Neural crest cell (in vitro differentiated cells): Measurements from ENCODE around the gene ADCY5. TPM values are rescaled to one million over a fixed set of nuclear protein-coding genes. Genes with fewer than 3 reads are reported as not detected.

Experiments used
- DNase-seq: peaks from one replicate; pipeline ENCODE4 v3.0.0; 2021; ENCODE audit warnings: low read depth, mixed read lengths, low spot score
- H3K27ac Mint-ChIP-seq: one replicate; pipeline ENCODE4 v1.8.0; 2021; ENCODE audit warnings: mild to moderate bottlenecking, mixed read lengths; ENCODE audit not compliant: unreplicated experiment
- H3K27me3 Mint-ChIP-seq: 2 replicates; pipeline ENCODE4 v1.8.0; 2021; ENCODE audit warnings: low read depth, mild to moderate bottlenecking, mixed read lengths
- H3K36me3 Mint-ChIP-seq: 2 replicates; pipeline ENCODE4 v1.8.0; 2021; ENCODE audit warnings: low read depth, mild to moderate bottlenecking, mixed read lengths
- H3K4me1 Mint-ChIP-seq: 2 replicates; pipeline ENCODE4 v1.8.0; 2021; ENCODE audit warnings: mixed read lengths
- H3K4me3 Mint-ChIP-seq: one replicate; pipeline ENCODE4 v1.8.0; 2021; ENCODE audit warnings: mild to moderate bottlenecking, mixed read lengths
- H3K9me3 Mint-ChIP-seq: 2 replicates; pipeline ENCODE4 v1.8.0; 2021; ENCODE audit warnings: mixed read lengths
- total RNA-seq: library from RNA; stranded (reverse); gene quantifications from 2 replicates; pipeline ENCODE4 v1.2.1, GENCODE V29; 2021
- TF ChIP-seq, protein P1 (sequence below): fragments of 200-600 bp; sonication (generic); conservative IDR thresholded peaks from 2 replicates; pipeline ENCODE4 v1.5.0; 2021; ENCODE audit warnings: antibody characterized with exemption, mild to moderate bottlenecking

Gene ADCY5
- total RNA-seq, 1 donor from 2014 or later, result 2.2 TPM

DNA sequence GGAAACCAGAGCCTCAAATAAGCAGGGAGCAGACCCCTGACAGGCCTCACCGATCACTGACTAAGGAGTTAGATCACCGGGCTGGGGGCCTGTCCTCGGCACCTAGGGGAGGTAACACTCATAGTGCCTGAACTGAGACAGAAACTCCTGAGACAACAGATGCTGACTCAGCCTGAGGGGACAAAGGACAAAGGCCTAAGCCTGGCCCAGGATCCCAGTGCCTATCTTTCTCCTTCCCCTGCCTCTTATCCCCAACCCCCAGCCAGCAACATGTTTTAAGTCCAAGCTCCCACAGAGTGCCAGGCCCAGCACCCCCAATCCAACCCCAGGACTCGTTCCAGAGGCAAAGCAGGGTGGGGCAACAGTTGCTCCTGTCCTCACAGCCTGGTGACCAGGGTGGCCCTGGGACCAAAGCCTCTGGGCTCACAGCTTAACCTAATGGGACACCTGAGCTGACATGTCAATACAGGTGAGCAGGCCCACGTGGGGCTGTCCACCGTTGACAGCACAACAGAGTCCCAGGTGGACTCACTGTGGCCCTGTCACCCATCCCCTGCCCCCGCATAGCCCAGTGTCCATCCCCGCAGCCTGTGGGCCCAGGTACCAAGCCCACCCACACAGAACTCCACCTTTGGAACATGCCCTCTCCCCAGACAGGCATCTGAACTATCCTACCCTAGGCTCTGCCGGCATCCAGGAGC, 37.4 kb downstream of the ADCY5 start:
- no peaks in the 10 kb centered on the region for H3K9me3 Mint-ChIP-seq
- H3K36me3 Mint-ChIP-seq, result no peaks in the 10 kb centered on the region
- H3K4me1 Mint-ChIP-seq, result peaks cover 7% of the 10 kb centered on the region
- no peak overlapping the region for H3K27ac Mint-ChIP-seq
- TF ChIP-seq, protein P1, sequence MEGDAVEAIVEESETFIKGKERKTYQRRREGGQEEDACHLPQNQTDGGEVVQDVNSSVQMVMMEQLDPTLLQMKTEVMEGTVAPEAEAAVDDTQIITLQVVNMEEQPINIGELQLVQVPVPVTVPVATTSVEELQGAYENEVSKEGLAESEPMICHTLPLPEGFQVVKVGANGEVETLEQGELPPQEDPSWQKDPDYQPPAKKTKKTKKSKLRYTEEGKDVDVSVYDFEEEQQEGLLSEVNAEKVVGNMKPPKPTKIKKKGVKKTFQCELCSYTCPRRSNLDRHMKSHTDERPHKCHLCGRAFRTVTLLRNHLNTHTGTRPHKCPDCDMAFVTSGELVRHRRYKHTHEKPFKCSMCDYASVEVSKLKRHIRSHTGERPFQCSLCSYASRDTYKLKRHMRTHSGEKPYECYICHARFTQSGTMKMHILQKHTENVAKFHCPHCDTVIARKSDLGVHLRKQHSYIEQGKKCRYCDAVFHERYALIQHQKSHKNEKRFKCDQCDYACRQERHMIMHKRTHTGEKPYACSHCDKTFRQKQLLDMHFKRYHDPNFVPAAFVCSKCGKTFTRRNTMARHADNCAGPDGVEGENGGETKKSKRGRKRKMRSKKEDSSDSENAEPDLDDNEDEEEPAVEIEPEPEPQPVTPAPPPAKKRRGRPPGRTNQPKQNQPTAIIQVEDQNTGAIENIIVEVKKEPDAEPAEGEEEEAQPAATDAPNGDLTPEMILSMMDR, result no peak
- DNase-seq, result no peak
- no peaks in the 10 kb centered on the region for H3K27me3 Mint-ChIP-seq
- no peak overlapping the region for H3K4me3 Mint-ChIP-seq

DNA sequence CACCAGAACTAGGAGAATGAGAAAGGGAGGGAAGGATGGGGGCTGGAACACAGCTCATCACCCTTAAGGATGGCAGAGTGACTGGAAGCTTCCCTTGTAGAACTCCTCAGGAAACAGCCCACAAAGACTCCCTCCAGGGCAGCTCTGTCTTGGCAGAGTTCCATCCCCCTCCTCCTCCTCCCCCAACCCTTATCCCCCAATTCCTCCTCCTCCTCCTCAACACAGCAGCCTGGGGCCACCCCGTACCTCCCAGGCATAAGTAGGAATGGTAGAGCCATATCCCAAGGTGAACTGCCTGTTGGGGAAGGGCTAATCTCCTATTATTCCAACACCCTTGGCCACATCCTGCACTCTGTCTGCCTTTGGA, 38.8 kb downstream of the ADCY5 start:
- H3K4me1 Mint-ChIP-seq, result peaks cover 7% of the 10 kb centered on the region
- TF ChIP-seq, protein P1, result no peak
- H3K27ac Mint-ChIP-seq, result no peak overlapping the region
- H3K9me3 Mint-ChIP-seq, result no peaks in the 10 kb centered on the region
- DNase-seq, result no peak
- no peaks in the 10 kb centered on the region for H3K36me3 Mint-ChIP-seq
- no peak overlapping the region for H3K4me3 Mint-ChIP-seq
- H3K27me3 Mint-ChIP-seq, result no peaks in the 10 kb centered on the region

DNA sequence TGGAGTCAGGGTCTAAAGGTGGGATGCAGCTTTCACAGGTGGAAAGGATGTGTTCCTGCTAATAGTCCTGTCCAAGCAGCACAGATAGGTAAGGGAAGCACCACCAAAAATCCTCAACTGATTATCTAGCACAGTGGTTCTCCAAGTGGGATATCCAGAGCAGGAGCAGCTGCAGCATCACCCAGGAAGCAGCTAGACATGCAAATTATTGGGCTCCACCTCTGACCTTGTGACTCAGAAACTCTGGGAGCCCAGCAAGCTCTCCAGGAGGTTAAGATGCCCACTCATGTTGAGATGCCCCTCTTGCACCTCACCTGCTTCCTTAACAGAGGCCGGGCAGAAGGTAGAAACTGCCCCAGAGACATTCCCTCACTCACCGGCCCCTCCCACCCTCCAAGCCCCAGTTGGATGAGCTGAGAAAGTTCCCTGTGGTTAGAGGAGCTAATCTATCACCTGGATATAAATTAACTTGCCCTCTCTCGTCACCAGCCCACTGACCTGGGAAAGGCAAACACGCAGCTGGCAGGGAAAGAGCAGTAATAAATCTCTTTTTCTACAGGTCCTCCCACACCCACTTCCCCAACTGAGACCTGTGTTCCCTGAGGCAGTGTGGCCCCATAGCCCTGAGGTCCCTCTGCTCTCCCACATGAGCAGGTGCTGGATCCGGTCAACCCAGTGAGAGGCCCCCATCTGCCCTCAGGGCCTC, 39.3 kb downstream of the ADCY5 start:
- TF ChIP-seq, protein P1, result no peak
- H3K9me3 Mint-ChIP-seq, result no peaks in the 10 kb centered on the region
- H3K27ac Mint-ChIP-seq, result no peak overlapping the region
- H3K4me3 Mint-ChIP-seq, result no peak overlapping the region
- peaks cover 7% of the 10 kb centered on the region for H3K4me1 Mint-ChIP-seq
- no peaks in the 10 kb centered on the region for H3K27me3 Mint-ChIP-seq
- DNase-seq, result no peak
- no peaks in the 10 kb centered on the region for H3K36me3 Mint-ChIP-seq

DNA sequence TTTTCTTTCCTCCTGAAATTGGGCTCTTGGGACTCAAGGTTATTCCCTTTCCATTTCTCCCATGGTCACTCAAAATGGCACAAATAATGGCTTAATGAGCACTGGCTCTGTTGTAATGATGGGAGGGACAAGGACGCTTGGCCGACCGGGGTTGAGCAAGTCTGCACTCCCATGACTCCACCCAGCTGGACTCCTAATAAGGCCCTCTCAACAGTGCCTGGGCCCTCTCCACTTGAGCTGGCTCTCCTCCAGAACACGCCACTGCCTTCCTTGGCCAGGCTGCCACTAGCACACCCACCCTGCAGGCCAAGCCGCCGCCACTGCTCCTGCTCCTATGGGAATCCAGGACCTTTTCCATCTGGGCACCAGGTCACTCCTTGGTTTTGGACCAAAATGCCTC, 42.3 kb downstream of the ADCY5 start:
- Mint-ChIP-seq H3K36me3 (no peaks in the 10 kb centered on the region), H3K27ac (no peak overlapping the region), H3K27me3 (no peaks in the 10 kb centered on the region), H3K4me3 (no peak overlapping the region), H3K9me3 (no peaks in the 10 kb centered on the region), H3K4me1 (no peaks in the 10 kb centered on the region)
- no peak for DNase-seq
- TF ChIP-seq, protein P1, result no peak

DNA sequence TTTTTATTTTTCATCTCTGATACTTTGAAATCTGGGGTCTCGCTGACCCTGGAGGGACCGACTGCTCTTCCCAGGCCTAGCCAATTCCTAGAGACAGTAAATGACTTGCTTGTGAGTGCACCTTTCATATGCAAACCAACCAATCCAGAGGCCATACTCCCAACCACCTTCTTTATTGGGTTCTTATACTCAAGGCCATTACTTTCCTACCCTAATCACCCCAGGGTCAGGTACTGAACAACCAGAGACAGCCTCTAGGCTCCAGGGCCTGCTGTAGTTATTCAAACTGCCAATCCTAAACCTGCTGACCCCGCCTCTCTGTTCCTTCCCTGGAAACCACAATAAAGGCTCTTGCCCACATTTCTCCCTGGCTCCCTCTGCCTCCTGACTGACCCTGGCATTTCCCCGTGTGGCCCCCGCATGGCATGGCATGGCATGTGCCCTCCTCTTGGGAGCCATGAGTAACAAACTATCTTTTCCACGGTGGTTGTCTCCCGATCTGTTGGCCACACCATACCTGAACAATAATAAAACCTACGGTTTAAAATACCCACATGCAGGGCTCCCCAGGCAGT, 42.9 kb downstream of the ADCY5 start:
- TF ChIP-seq, protein P1, result no peak
- DNase-seq, result no peak
- Mint-ChIP-seq H3K36me3 (no peaks in the 10 kb centered on the region), H3K4me1 (no peaks in the 10 kb centered on the region), H3K27ac (no peak overlapping the region), H3K4me3 (no peak overlapping the region), H3K27me3 (no peaks in the 10 kb centered on the region), H3K9me3 (no peaks in the 10 kb centered on the region)
